ENCODE measurements around the gene CACNA1C. TPM values are rescaled to one million over a fixed set of nuclear protein-coding genes. Genes with fewer than 3 reads are reported as not detected.

Gene CACNA1C
- total RNA-seq, 1 experiment from 2014 or later = 1.1 TPM

DNA sequence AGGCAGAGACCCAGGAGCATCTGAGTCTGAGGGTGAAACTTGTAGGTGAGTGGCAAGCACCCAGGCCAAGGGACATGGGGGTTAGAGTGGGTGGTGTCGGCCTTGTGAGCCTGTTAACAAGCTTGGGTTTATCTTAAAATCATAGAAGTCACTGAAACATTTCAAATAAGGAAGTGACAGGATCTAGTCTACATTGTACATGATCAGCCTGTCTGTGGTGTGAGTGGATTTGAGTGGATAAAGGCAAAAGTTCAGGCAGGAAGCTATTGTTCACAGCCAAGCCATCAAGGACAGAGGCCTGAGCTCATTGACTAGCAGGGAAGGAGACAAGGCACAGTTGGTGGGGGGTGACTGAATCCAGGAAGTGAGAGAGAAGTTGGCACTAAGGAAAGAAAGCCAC is 682.6 kb downstream of the CACNA1C start:
- Histone ChIP-seq H2BK20ac (ENCODE audit: low read depth, low read length, poor library complexity, severe bottlenecking) (no peak overlapping the region), H3K23me2 (ENCODE audit: insufficient read length, low read depth, low read length, poor library complexity, severe bottlenecking) (no peaks in the 10 kb centered on the region), H3T11ph (ENCODE audit: low read length) (no peak overlapping the region), H2BK5ac (ENCODE audit: insufficient read length, low read length) (no peak overlapping the region), H3K4ac (ENCODE audit: low read depth, low read length) (no peak overlapping the region), H2BK15ac (ENCODE audit: low read depth, low read length) (no peak overlapping the region), H2BK12ac (ENCODE audit: insufficient read length, low read depth, low read length) (no peak overlapping the region), H4K8ac (replicated peaks; ENCODE audit: insufficient read length, low read depth, low read length) (no peak overlapping the region), H4K91ac (ENCODE audit: insufficient read length, low read depth, low read length) (no peak overlapping the region), H4K20me1 (ENCODE audit: control insufficient read depth, insufficient read depth, insufficient read length) (no peaks in the 10 kb centered on the region), H3K23ac (ENCODE audit: insufficient read length, low read depth, low read length) (no peak overlapping the region), H3K4me2 (ENCODE audit: insufficient read depth, insufficient read length, low read length) (no peak overlapping the region), H3K27ac (ENCODE audit: insufficient read length, low read depth, low read length) (no peak overlapping the region), H3K79me1 (ENCODE audit: insufficient read depth, low read depth, low read length, poor library complexity, severe bottlenecking) (no peaks in the 10 kb centered on the region), H3K27me3 (ENCODE audit: insufficient read depth, low read length) (no peaks in the 10 kb centered on the region), H2AFZ (ENCODE audit: low read length) (no peak overlapping the region), H2AK5ac (ENCODE audit: insufficient read length, low read length) (no peak overlapping the region), H3K56ac (ENCODE audit: insufficient read length, low read depth, low read length) (no peak overlapping the region), H3K18ac (ENCODE audit: insufficient read length, low read depth, low read length) (no peak overlapping the region), H3K79me2 (ENCODE audit: insufficient read depth, low read length) (no peaks in the 10 kb centered on the region), H2BK120ac (ENCODE audit: low read depth, low read length, poor library complexity, severe bottlenecking) (no peak overlapping the region), H3K14ac (ENCODE audit: insufficient read depth, low read length) (no peak overlapping the region), H3K4me1 (ENCODE audit: insufficient read depth, low read length) (no peaks in the 10 kb centered on the region; the same call in 1 of the 2 replicates), H3K9me3 (ENCODE audit: control insufficient read depth, low read depth, low read length) (no peaks in the 10 kb centered on the region), H3K9ac (ENCODE audit: extremely low read depth, insufficient read length, low read length) (no peak overlapping the region), H4K5ac (ENCODE audit: insufficient read length, low read depth, low read length) (no peak overlapping the region)
- peaks cover 12% of the 10 kb centered on the region; the same call in 1 of the 2 replicates for H3K27me3 Mint-ChIP-seq (ENCODE audit: low read depth)
- DNase-seq = no peak
- no peak overlapping the region for H3K27ac Mint-ChIP-seq
- H3K4me1 Mint-ChIP-seq = peaks cover 6 to 9% of the 10 kb centered on the region in 2 experiments
- no peak overlapping the region for H3K4me3 Mint-ChIP-seq
- peaks cover 3 to 5% of the 10 kb centered on the region in 2 experiments; a peak in 2 of 5 replicates for H3K9me3 Mint-ChIP-seq
- TF ChIP-seq, protein P1, sequence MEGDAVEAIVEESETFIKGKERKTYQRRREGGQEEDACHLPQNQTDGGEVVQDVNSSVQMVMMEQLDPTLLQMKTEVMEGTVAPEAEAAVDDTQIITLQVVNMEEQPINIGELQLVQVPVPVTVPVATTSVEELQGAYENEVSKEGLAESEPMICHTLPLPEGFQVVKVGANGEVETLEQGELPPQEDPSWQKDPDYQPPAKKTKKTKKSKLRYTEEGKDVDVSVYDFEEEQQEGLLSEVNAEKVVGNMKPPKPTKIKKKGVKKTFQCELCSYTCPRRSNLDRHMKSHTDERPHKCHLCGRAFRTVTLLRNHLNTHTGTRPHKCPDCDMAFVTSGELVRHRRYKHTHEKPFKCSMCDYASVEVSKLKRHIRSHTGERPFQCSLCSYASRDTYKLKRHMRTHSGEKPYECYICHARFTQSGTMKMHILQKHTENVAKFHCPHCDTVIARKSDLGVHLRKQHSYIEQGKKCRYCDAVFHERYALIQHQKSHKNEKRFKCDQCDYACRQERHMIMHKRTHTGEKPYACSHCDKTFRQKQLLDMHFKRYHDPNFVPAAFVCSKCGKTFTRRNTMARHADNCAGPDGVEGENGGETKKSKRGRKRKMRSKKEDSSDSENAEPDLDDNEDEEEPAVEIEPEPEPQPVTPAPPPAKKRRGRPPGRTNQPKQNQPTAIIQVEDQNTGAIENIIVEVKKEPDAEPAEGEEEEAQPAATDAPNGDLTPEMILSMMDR (conservative IDR thresholded peaks at IDR 0.05) = no peak
- H3K36me3 Mint-ChIP-seq (ENCODE audit: insufficient read depth in 1 of 3, low read depth in 3 of 3) = no peaks in the 10 kb centered on the region
- no CpG with 5 or more reads among the region's 1 CpG for WGBS (ENCODE audit: extremely low coverage, insufficient read length, low lambda C conversion rate)

Data from H9 (cell line).